ENCODE data around the gene GPRC5B.
A peak's percentile ranks its signal among the peaks of the same experiment; 100 is the strongest.

The GPRC5B gene

GRCh38 chr16:19882186-19882585 lies 2.5 kb downstream of the GPRC5B start:
- H3K9ac ChIP-seq (ENCODE audit: low read length in 2 of 2) = no peak overlapping the region
- peaks cover 29% of the 10 kb centered on the region for H3K4me1 ChIP-seq (ENCODE audit: control insufficient read depth, insufficient read depth, low read length)
- no peaks in the 10 kb centered on the region for H3K36me3 ChIP-seq (ENCODE audit: control insufficient read depth in 2 of 2, insufficient read depth in 2 of 2, low read length in 2 of 2)
- no peaks in the 10 kb centered on the region for H3K9me3 ChIP-seq (ENCODE audit: control insufficient read depth in 2 of 2, low read length in 2 of 2)
- H3K27ac ChIP-seq (ENCODE audit: low read length) = no peak overlapping the region
- peaks cover 17 to 40% of the 10 kb centered on the region in 2 donors for H3K27me3 ChIP-seq (ENCODE audit: control insufficient read depth in 1 of 2, insufficient read depth in 2 of 2, low read length in 2 of 2)
- H3K4me3 ChIP-seq (ENCODE audit: low read length in 2 of 2) = peak overlapping the region in 1 of 2 donors; percentile 75

- Histone ChIP-seq H3K27me3 (ENCODE audit: control insufficient read depth in 1 of 2, insufficient read depth in 2 of 2, low read length in 2 of 2) (peaks cover 17 to 40% of the 10 kb centered on the region in 2 donors), H3K9ac (ENCODE audit: low read length in 2 of 2) (no peak overlapping the region), H3K36me3 (ENCODE audit: control insufficient read depth in 2 of 2, insufficient read depth in 2 of 2, low read length in 2 of 2) (no peaks in the 10 kb centered on the region), H3K27ac (ENCODE audit: low read length) (no peak overlapping the region), H3K4me1 (ENCODE audit: control insufficient read depth, insufficient read depth, low read length) (peaks cover 29% of the 10 kb centered on the region), H3K9me3 (ENCODE audit: control insufficient read depth in 2 of 2, low read length in 2 of 2) (no peaks in the 10 kb centered on the region), H3K4me3 (ENCODE audit: low read length in 2 of 2) (no peak overlapping the region)
These were observed 2.9 kb downstream of the GPRC5B start for GRCh38 chr16:19881783-19882182.

DNA sequence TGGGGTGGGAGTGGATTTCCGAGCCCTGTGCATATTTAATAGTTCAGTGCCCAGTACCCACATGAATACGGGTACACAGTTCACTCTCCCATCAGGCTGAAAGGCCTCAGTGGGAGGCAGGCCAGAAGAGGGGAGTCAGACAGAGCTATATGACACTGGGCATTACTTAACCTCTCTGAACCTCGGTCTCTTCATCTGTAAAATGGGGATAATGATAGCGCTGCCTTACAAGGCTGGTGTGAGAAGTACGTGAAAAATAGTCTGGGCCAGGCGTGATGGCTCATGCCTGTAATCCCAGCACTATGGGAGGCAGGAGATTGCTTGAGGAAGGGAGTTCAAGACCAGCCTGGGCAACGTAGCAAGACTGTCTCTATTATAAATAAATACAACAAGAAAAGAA lies 3.6 kb downstream of the GPRC5B start:
- no peaks in the 10 kb centered on the region for H3K9me3 ChIP-seq (ENCODE audit: control insufficient read depth in 2 of 2, low read length in 2 of 2)
- no peak overlapping the region for H3K27ac ChIP-seq (ENCODE audit: low read length)
- peaks cover 23% of the 10 kb centered on the region for H3K4me1 ChIP-seq (ENCODE audit: control insufficient read depth, insufficient read depth, low read length)
- no peak overlapping the region for H3K9ac ChIP-seq (ENCODE audit: low read length in 2 of 2)
- no peak overlapping the region for H3K4me3 ChIP-seq (ENCODE audit: low read length in 2 of 2)
- peaks cover 17 to 37% of the 10 kb centered on the region in 2 donors for H3K27me3 ChIP-seq (ENCODE audit: control insufficient read depth in 1 of 2, insufficient read depth in 2 of 2, low read length in 2 of 2)
- H3K36me3 ChIP-seq (ENCODE audit: control insufficient read depth in 2 of 2, insufficient read depth in 2 of 2, low read length in 2 of 2) = no peaks in the 10 kb centered on the region

DNA sequence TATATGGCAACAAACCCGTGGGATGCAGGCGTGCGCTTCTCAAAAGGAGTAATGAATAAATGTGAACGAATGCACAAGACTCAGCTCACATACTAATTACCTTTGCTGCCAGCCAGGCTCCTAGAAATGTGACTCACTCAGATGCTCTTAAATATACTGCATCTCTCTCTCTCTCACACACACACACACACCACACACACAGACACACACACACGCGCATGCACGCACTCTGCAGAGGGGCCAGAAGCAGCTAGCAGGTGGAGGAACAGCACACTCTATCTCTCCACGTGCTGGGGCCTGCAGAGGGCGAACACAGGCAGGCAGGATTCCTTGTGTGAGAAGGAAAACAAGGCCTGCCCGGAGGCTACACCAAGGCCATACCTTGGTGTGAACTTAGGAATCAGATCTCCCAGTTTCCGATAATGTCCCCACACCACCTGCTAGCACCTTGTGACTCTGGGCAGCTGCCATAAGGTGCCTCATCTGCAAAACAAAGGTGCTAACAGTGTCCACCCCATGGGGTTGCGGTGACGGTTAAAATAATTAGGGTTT lies 5.3 kb downstream of the GPRC5B start:
- H3K4me1 ChIP-seq (ENCODE audit: control insufficient read depth, insufficient read depth, low read length) = peaks cover 12% of the 10 kb centered on the region
- H3K27me3 ChIP-seq (ENCODE audit: control insufficient read depth in 1 of 2, insufficient read depth in 2 of 2, low read length in 2 of 2) = peaks cover 7 to 22% of the 10 kb centered on the region in 2 donors
- H3K4me3 ChIP-seq (ENCODE audit: low read length in 2 of 2) = no peak overlapping the region
- no peak overlapping the region for H3K27ac ChIP-seq (ENCODE audit: low read length)
- no peaks in the 10 kb centered on the region for H3K9me3 ChIP-seq (ENCODE audit: control insufficient read depth in 2 of 2, low read length in 2 of 2)
- H3K9ac ChIP-seq (ENCODE audit: low read length in 2 of 2) = no peak overlapping the region
- no peaks in the 10 kb centered on the region for H3K36me3 ChIP-seq (ENCODE audit: control insufficient read depth in 2 of 2, insufficient read depth in 2 of 2, low read length in 2 of 2)

GRCh38 chr16:19878757-19879156 lies 5.9 kb downstream of the GPRC5B start:
- Histone ChIP-seq H3K9ac (ENCODE audit: low read length in 2 of 2) (no peak overlapping the region), H3K27ac (ENCODE audit: low read length) (no peak overlapping the region), H3K9me3 (ENCODE audit: control insufficient read depth in 2 of 2, low read length in 2 of 2) (no peaks in the 10 kb centered on the region), H3K4me1 (ENCODE audit: control insufficient read depth, insufficient read depth, low read length) (peaks cover 9% of the 10 kb centered on the region), H3K27me3 (ENCODE audit: control insufficient read depth in 1 of 2, insufficient read depth in 2 of 2, low read length in 2 of 2) (peaks cover 7 to 20% of the 10 kb centered on the region in 2 donors), H3K4me3 (ENCODE audit: low read length in 2 of 2) (no peak overlapping the region), H3K36me3 (ENCODE audit: control insufficient read depth in 2 of 2, insufficient read depth in 2 of 2, low read length in 2 of 2) (no peaks in the 10 kb centered on the region)

GRCh38 chr16:19876501-19877059 lies 8.1 kb downstream of the GPRC5B start:
- Histone ChIP-seq H3K36me3 (ENCODE audit: control insufficient read depth in 2 of 2, insufficient read depth in 2 of 2, low read length in 2 of 2) (no peaks in the 10 kb centered on the region), H3K4me3 (ENCODE audit: low read length in 2 of 2) (no peak overlapping the region), H3K9ac (ENCODE audit: low read length in 2 of 2) (no peak overlapping the region), H3K27me3 (ENCODE audit: control insufficient read depth in 1 of 2, insufficient read depth in 2 of 2, low read length in 2 of 2) (peaks cover 0 to 2% of the 10 kb centered on the region in 2 donors), H3K4me1 (ENCODE audit: control insufficient read depth, insufficient read depth, low read length) (peaks cover 2% of the 10 kb centered on the region), H3K9me3 (ENCODE audit: control insufficient read depth in 2 of 2, low read length in 2 of 2) (no peaks in the 10 kb centered on the region), H3K27ac (ENCODE audit: low read length) (no peak overlapping the region)

DNA sequence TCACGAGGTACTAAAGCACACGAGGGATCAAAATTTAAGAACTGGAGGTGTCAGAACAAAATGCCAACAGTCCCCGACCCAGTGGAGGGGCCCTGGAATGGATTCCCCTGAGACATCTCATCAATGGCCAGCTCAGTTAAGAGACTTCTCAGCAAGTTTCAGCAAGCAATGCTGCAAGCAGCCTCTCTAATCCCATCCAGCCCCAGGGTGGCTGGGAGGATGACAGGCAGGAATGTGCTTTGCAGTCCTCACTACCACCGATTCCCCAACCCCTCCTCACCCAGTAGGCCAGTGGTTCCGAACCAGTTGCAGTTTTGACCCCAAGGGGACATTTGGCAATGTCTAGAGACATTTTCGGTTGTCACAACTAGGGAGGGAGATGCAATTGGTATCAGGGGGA lies 8.7 kb downstream of the GPRC5B start:
- Histone ChIP-seq H3K4me1 (ENCODE audit: control insufficient read depth, insufficient read depth, low read length) (peaks cover 2% of the 10 kb centered on the region), H3K36me3 (ENCODE audit: control insufficient read depth in 2 of 2, insufficient read depth in 2 of 2, low read length in 2 of 2) (no peaks in the 10 kb centered on the region), H3K4me3 (ENCODE audit: low read length in 2 of 2) (no peak overlapping the region), H3K27ac (ENCODE audit: low read length) (no peak overlapping the region), H3K9ac (ENCODE audit: low read length in 2 of 2) (no peak overlapping the region), H3K27me3 (ENCODE audit: control insufficient read depth in 1 of 2, insufficient read depth in 2 of 2, low read length in 2 of 2) (peaks cover 0 to 2% of the 10 kb centered on the region in 2 donors), H3K9me3 (ENCODE audit: control insufficient read depth in 2 of 2, low read length in 2 of 2) (no peaks in the 10 kb centered on the region)

GRCh38 chr16:19874851-19875546 lies 9.6 kb downstream of the GPRC5B start:
- Histone ChIP-seq H3K9me3 (ENCODE audit: control insufficient read depth in 2 of 2, low read length in 2 of 2) (no peaks in the 10 kb centered on the region), H3K9ac (ENCODE audit: low read length in 2 of 2) (no peak overlapping the region), H3K4me1 (ENCODE audit: control insufficient read depth, insufficient read depth, low read length) (peaks cover 2% of the 10 kb centered on the region), H3K27ac (ENCODE audit: low read length) (no peak overlapping the region), H3K4me3 (ENCODE audit: low read length in 2 of 2) (no peak overlapping the region), H3K36me3 (ENCODE audit: control insufficient read depth in 2 of 2, insufficient read depth in 2 of 2, low read length in 2 of 2) (no peaks in the 10 kb centered on the region), H3K27me3 (ENCODE audit: control insufficient read depth in 1 of 2, insufficient read depth in 2 of 2, low read length in 2 of 2) (peaks cover 0 to 2% of the 10 kb centered on the region in 2 donors)

GRCh38 chr16:19874026-19874425 lies 10.6 kb downstream of the GPRC5B start:
- Histone ChIP-seq H3K4me3 (ENCODE audit: low read length in 2 of 2) (no peak overlapping the region), H3K27ac (ENCODE audit: low read length) (no peak overlapping the region), H3K27me3 (ENCODE audit: control insufficient read depth in 1 of 2, insufficient read depth in 2 of 2, low read length in 2 of 2) (peaks cover 0 to 2% of the 10 kb centered on the region in 2 donors), H3K9me3 (ENCODE audit: control insufficient read depth in 2 of 2, low read length in 2 of 2) (no peaks in the 10 kb centered on the region), H3K4me1 (ENCODE audit: control insufficient read depth, insufficient read depth, low read length) (peaks cover 2% of the 10 kb centered on the region), H3K9ac (ENCODE audit: low read length in 2 of 2) (no peak overlapping the region), H3K36me3 (ENCODE audit: control insufficient read depth in 2 of 2, insufficient read depth in 2 of 2, low read length in 2 of 2) (no peaks in the 10 kb centered on the region)

DNA sequence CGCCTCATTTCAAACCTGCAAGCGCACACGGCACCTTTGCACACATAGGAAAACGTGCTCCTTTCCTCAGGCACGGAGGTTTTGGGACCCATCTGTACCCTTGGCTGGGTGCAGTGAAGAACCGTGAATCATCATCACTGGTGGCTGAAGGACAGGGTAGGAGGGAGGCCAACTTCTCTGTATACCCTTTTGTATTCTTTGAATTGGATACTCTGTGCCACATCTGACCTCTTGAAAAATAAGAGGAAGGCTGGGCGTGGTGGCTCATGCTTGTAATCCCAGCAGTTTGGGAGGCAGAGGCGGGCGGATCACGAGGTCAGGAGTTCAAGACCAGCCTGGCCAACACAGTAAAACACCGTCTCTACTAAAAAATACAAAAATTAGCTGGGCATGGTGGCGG lies 11.7 kb downstream of the GPRC5B start:
- Histone ChIP-seq H3K27ac (ENCODE audit: low read length) (no peak overlapping the region), H3K36me3 (ENCODE audit: control insufficient read depth in 2 of 2, insufficient read depth in 2 of 2, low read length in 2 of 2) (no peaks in the 10 kb centered on the region), H3K27me3 (ENCODE audit: control insufficient read depth in 1 of 2, insufficient read depth in 2 of 2, low read length in 2 of 2) (no peaks in the 10 kb centered on the region), H3K4me1 (ENCODE audit: control insufficient read depth, insufficient read depth, low read length) (peaks cover 2% of the 10 kb centered on the region), H3K9ac (ENCODE audit: low read length in 2 of 2) (no peak overlapping the region), H3K4me3 (ENCODE audit: low read length in 2 of 2) (no peak overlapping the region), H3K9me3 (ENCODE audit: control insufficient read depth in 2 of 2, low read length in 2 of 2) (no peaks in the 10 kb centered on the region)

All from stomach smooth muscle (tissue), 2 donors.